ENCODE results near the gene NOXO1.
"Not testable (repeated sequence)": the region's sequence is repeated elsewhere in the genome, so short reads cannot be mapped to it uniquely, and the experiment has no call there.

NOXO1 gene

DNA sequence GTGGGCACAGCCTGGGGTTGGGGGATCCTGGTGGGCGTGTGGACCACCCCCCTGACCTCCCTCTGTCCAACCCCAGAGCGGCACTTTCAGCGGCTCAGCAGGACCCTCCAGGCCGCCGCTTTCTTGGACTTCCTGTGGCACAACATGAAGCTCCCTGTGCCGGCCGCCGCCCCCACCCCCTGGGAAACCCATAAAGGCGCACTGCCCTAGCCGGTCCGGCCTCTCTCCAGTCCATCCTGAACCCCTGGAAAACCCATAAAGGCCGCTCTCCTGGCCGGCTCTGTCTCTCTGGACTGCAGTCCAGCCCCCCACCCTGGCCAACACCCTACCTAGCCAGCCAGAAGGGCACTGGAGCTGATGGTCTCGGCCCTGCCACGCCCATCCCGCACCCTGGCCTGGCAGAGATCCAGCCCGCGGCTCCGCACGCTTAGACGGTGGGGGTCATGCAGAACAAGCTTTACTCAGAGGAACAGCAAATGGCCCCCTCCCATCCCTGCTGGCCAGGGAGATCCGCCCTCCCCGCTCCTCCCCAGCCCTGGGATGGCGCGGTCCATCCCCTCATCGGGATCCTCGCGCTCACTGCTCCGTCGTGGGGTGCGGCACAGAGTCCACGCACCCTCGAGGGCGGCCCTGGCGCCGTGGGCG lies 2.7 kb downstream of the NOXO1 start:
- no peak for DNase-seq

DNA sequence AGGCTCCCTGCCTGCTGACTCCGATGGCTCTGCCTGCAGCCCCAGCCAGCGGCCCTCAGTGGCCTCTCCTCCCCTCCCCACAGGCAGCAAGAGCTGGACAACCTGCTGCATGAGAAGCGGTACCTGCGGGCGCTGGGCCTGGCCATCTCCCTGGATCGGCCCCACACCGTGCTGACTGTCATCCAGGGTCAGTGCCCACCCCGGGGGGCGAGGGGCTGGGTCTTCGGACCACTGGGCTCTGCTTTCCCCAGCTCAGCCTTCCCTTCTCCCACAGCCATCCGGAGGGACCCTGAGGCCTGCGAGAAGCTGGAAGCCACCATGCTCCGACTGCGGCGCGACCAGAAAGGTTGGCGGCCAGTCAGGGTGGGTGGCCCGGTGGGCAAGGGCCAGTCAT lies 3.4 kb downstream of the NOXO1 start:
- no peak for DNase-seq

DNA sequence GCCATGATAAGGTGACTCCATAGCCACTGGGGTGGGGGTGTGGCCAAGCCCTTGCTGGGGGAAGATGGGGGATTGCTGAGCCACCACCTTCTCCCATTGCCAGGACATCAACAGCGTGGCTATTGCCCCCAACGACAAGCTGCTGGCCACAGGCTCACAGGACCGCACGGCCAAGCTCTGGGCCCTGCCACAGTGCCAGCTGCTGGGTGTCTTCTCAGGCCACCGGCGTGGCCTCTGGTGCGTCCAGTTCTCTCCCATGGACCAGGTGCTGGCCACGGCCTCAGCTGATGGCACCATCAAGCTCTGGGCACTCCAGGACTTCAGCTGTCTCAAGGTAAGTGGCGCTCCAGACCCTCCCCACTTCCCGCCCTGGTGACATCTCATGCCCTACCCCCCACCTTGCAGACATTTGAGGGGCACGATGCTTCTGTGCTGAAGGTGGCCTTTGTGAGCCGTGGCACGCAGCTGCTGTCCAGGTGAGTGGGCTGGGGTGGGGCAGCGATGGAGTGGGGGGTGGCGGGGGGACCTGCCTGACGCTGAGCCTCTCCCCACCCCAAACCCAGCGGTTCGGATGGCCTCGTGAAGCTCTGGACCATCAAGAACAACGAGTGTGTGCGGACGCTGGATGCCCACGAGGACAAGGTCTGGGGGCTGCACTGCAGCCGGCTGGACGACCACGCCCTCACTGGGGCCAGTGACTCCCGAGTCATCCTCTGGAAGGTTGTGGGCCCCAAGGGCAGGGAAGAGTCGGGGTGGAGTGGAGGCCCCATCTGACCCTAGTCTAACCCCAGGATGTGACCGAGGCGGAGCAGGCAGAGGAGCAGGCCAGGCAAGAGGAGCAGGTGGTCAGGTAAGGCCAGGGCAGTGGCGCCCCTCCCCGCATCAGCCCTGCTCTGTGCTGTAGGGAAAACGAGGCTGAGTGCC lies 4.1 kb downstream of the NOXO1 start:
- no peak for DNase-seq

DNA sequence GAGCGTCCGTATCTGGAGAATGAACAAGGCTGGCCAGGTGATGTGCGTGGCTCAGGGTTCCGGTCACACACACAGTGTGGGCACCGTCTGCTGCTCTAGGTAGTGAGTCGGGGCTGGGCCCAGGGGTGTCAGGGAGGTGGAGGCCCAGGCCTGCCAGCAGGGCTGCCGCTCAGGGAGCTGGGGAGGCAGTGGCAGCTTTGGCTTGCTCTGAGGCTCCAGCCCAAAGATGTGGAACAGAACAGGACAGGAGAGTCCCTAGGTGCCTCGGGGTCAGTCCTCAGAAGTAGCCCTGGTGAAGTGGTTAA lies 5.1 kb downstream of the NOXO1 start:
- DNase-seq: no peak

DNA sequence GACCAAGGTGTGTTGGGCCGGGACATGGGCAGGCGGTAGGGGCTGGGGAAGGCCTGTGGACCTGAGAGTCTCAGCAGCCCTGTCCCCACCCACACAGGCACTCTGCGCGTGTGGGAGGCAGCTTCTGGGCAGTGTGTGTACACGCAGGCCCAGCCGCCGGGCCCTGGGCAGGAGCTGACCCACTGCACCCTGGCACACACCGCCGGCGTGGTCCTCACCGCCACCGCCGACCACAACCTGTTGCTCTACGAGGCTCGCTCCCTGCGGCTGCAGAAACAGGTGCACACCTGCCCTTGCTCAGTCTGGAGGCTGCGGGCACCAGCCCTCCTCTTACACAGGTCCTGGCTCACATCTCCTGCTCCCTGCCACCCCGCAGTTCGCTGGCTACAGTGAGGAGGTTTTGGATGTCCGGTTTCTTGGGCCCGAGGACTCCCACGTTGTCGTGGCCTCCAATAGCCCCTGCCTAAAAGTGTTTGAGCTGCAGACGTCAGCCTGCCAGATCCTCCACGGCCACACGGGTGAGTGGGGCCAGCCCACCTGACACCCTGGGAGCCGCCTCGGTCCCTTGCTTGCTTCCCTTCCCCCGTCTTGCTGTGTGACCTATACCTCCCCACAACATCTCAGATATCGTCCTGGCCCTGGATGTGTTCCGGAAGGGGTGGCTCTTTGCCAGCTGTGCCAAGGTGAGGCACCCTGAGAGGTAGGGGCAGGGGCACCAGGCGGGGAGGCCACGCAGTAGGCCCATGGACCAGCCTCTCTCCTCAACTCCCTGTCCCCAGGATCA lies 5.6 kb downstream of the NOXO1 start:
- no peak for DNase-seq

DNA sequence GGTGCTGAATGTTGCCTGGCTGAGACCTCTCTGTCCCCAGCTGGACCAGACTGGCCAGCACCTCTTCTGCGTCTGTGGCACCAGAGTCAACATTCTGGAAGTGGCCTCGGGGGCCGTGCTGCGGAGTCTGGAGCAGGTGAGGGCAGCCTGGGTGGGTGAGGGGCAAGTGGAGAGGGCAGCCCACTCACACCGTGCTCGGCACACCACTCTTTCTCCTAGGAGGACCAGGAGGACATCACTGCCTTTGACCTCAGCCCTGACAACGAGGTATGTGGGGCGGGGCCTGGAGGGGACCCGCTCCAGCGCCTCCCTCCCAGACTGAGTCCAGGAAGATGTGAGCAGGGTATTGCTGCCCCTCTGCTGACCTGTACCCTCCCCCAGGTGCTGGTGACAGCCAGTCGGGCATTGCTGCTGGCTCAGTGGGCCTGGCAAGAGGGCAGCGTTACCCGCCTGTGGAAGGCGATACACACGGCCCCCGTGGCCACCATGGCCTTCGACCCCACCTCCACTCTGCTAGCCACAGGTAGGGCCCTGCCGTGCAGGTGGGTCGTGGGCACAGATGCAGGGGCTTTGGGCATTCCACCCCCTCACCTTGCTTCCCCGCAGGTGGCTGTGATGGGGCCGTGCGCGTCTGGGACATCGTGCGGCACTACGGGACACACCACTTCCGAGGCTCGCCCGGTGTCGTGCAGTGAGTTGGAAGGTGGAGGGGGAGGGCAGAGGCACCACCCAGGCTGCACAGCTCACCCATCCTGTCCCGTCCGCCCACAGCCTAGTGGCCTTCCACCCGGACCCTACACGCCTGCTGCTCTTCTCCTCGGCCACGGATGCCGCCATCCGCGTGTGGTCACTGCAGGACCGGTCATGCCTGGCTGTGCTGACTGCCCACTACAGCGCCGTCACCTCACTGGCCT lies 6.9 kb downstream of the NOXO1 start:
- no peak for DNase-seq

DNA sequence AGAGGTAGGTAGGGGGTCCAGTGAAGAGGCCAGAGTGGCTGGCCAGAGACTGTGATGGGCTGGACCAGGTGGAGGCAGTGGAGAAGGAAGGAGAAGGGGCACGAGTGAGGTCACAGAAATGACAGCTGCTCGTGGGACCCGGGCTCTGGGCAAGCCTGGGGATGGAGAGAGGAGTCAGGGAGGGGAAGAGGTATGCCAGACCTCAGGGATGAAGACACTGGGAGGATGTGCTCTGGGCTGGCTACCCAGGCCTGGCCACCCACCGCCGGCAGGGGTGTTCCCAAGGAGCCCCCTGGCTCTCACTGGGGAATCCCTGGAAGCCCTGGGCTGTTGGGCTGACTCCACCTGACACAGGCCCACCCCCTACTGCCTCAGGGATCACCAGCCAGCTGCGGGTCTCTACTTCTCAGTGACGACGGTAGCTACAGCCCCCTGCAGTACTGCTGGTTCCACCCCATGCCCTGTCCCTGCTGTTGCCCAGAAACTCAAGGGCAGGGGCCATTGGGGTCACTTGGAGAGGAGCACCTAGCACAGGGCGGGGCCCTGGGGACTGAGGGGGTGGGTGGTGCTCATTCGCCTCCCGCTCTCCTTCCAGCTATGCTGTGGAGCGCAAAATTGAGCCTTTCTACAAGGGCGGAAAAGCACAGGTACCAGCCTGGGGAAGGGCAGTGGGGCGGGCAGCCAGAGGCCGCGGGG lies 7.7 kb downstream of the NOXO1 start:
- DNase-seq: no peak

DNA sequence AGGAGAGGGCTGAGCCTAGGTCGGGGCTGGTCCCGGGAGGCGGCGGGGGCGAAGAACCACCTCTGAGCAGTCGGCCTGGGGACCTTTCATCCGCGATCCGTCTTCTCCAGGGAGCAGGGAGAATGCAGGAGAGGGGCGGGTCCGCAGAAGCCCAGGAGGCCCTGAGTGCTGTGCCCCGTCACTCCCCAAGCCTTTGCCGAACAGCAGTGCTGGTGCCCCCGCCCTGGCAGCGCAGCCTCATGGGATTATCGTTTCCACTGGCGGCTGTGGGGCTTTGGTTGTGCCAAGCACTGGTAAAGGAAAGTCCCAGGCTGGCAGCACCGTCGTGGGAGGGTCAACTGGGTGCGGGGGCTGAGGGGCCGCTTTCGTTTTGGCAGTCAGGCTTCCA lies 8.8 kb downstream of the NOXO1 start:
- DNase-seq: no peak

DNA sequence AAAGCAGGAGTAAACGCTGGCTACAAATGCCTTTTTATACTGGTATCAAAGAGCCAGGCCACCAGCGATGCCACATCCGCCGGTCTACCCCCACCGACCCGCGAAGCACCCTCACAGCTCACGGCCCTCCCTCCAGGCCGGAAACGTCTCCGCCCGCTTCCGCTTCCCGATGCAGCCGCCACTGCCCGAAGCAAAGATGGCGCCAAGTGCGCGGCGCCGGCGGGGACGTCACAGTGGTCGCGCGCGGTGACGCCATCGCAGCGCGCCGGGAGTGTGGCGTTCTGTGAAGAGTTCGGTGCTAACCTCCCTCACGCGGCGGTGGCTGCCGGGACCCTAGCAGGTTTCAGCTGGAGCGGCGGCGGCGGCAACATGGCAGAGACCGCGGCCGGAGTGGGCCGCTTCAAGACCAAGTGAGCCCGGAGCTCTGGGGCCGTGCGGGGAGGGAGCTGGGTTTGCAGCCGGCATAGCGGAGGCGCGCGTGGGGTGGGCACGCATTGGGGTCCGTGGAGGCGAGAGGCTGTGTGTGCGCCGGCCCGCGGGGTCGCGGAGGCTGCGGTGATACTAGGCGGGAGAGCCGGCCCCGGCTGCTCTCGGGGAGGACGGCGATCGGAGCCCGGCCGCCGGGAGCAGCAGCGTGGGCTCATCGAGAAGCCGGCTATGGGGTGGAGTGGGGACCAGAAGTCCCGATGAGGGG lies 9.3 kb downstream of the NOXO1 start, which contains the start of gene TBL3:
Gene TBL3 (plus strand): TSS at position 258 of the 694 bp plus-strand sequence. CDS start 112 bp downstream, at position 370.
- peak; percentile 85 for DNase-seq

DNA sequence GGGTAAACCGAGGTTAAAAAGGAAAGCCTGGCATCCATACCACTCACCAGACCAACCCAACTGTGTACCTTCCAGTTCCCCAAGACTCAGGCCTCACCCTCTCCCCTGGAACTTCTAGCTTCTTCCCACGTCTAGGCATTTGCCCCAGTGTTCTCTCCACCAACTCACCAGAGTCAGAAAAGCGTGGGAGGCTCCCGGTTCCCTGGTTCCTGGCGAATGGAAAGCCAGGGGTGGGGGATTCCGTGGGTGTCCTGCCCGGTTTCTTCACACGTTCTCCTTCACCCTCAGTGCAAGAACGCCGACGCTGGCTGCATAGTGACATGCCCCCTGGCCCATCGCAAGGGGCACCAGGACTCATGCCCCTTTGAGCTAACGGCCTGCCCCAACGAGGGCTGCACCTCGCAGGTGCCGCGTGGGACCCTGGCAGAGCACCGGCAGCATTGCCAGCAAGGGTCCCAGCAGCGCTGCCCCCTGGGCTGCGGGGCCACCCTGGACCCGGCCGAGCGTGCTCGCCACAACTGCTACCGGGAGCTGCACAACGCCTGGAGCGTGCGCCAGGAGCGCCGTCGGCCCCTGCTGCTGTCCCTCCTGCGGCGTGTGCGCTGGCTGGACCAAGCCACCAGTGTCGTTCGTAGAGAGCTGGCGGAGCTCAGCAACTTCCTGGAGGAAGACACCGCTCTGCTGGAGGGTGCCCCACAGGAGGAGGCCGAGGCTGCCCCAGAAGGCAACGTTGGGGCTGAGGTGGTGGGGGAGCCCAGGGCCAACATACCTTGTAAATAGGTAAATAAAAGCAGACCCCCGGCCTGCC lies 12.9 kb downstream of the NOXO1 start:
- DNase-seq: no peak

DNA sequence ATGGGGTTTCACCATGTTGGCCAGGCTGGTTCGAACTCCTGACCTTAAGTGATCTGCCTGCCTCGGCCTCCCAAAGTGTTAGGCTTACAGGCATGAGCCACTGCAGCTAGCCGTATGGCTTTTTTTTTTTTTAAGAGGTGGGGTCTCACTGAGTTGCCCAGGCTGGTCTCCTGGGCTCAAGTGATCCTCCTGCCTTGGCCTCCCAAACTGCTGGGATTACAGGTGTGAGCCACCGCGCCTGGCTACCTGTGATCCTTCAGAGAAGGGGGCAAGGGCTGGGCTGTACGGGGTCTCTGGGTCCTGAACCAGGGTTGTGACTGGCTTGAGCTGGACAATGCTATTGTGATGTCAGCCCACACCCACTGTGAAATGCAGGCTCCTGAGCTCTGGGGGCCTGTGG lies 14.8 kb downstream of the NOXO1 start, which contains the start of gene RNF151:
Gene RNF151 (plus strand): TSS at position 397 of the 400 bp plus-strand sequence. CDS start 26 bp downstream, outside the sequence.
- no peak for DNase-seq

DNA sequence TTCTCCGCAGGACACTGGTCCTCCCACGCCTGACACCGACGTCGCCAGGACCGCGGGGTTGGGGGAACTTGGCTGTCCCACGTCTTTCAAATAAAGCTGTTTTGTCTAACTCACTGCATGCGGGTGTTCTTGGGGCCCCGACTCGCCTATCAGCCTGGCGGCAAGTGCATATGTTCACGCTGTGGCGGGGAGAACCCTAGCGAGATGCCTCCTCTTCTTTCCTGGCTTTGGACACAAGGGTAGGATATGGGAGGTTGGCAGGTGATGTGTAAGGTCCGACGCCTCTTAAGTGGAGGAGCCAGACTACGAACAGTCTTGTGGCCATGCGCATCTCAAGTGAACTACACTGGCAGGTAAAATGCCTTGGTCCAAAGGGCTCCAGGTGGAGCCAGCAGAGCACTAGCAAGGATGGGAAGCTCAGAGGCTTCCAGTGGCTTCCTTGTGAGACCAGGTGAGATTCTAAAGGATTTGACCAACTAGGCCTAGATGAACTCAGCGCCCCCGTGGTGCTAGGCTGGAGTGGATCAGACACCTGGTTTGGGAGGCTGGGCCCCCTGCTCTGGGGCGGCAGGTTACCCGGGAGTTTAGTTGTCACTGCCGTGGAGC lies 15.8 kb downstream of the NOXO1 start:
- DNase-seq: no peak

DNA sequence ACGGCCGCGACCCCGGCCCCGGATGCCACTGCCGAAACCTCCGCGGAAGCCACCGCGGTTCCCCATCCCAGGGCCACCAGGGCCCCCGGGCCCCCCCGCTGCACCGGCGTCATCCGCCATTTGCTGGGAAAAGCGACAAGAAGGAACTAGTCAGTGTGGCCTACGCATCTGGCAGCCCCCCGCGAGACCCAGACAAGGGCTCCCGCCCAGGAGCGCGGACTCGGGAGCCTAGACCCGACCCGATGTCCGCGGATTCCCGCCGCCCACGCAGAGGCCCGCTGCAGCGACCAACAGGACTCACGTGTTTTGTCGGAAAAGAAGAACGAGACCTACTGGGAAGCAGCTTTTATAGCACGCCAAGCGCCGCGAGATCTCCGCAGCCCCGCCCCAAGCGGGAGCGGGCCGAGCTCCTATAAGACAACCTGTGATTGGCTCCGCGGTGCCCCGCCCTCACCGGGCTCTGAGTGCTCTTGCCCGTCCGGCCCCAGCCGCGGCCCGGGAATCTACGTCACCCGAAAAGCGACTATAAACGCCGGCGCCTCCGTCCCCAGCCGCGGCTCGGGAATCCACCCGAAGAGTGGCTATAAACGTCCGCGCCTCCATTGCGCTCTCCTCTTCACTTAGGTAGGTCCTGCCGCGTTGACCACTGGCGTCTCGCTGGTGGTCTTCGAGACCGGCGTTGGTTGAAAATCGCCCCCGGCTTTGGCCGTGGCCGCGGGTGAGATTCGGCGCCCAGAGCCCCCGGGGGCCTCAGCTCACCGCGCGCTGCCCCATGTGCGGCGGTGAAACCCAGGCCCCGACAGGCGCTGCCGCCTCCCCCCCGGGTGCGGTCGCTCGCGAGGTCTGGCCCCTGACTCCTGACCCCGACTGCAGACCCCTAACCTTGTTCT lies 16.5 kb downstream of the NOXO1 start, which contains the start of gene RPS2:
Gene RPS2 (minus strand): TSS at position 321 of the 890 bp plus-strand sequence. CDS start 201 bp downstream, at position 120.
- DNase-seq: peak; percentile 96

DNA sequence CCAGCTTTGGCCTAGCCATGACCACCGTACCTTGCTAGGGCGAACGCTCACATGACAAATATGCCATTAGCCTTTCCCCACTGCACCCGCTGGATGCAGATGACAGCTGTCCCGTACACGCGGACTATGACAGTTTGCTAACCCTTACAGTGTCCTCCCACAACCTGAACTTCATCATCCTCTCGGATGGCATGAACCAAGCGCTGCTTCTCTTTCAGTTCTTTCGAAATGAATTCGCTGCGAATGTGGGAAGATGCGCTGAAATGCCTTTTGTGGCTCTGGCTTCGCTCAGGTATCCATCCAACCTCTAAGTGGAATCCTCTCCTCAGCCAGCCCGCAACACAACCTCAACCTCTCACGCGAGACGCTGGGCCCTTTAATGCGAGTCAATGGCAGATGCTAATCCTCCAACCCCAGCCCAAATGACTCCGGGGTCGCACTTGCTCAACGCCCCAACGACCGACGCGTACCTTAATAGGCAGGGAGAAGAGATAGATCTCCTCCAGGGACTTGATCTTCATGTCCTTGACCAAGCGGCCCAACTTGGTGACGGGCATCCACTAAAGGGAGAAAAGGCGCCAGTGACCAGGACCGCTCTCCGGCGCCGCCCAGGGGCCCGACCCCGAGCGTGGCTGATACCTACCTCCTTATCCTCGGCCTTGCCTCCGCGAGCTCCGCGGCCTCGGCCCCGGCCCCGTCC lies 17.3 kb downstream of the NOXO1 start:
- DNase-seq: no peak

DNA sequence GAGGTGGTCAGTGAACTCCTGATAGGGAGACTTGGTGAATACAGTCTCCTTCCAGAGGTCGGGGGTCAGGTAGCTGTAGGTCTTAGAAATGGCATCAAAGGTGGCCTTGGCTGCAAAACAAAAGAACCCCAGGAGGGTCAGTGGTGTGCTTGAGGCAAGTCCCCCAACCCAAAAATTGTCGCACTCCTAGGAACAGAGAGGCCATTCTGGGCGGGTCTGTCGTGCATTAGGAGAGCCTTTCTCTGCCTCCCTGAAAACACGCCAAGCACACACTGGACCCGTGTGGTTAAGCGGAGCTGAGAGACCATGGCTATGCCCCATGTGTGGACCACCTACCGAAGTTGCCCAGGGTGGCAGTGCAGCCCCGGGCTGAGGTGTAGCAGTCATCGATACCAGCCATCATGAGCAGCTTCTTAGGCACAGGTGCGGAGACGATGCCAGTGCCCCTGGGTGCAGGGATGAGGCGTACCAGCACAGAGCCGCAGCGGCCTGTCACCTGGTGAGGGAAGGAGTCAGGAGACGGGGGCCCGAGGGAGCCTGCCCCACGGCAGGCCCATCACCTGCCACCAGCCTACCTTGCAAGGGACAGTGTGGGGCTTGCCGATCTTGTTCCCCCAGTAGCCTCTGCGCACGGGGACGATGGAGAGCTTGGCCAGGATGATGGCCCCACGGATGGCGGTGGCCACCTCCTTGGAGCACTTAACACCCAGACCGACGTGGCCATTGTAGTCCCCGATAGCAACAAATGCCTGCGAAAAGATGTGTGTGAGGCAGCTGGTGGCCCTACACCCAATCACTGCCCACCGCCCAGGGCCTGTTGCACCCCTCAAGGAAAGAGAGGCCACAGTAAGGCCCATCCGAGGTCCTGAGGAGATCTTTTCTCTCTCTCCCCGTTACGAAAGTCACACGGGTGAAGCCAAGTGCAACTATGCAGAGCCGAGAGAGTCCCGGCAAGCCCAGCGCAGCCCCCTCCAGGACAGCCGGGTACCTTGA lies 18.8 kb downstream of the NOXO1 start:
- DNase-seq: not testable (repeated sequence)

DNA sequence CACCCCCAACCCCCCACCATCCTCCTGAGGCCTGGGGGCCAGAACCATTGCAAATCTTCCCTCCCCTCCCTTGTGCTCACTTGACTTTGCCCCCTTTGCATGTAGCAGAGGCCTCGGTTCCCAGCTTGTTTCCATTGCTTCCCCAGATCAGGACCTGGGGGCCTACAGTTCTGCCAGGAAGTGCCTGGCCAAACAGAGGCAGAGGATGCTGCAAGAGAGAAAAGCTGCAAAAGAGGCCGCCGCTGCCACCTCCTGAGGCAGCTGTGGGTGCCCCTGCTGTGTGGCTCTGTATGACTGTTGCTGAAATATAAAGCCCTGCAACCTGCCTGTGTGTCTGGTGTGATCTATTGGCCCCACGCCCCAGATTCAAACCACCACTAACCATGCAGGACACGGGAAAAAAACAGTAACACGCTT lies 19.6 kb downstream of the NOXO1 start:
- DNase-seq: no peak

Measured in DMS153 (cell line).